HG03064 (cell line): ENCODE measurements around the gene LRRC51.
"Not testable (repeated sequence)": the region's sequence is repeated elsewhere in the genome, so short reads cannot be mapped to it uniquely, and the experiment has no call there.

Experiments
- ATAC-seq: cut with Tn5 transposase; IDR thresholded peaks from one replicate; pipeline ENCODE4 v1.9.1; 2021; ENCODE audit warnings: low read depth; ENCODE audit not compliant: unreplicated experiment

LRRC51 gene

GRCh38 chr11:72102946-72103753 lies 22.5 kb downstream of the LRRC51 start, which contains the start of gene LAMTOR1:
LAMTOR1 (minus strand) TSS chr11:72103297; CDS start chr11:72103224, 73 bp downstream.
- peak; percentile 65 for ATAC-seq

- no peak for ATAC-seq
These were observed 23.1 kb downstream of the LRRC51 start for GRCh38 chr11:72103754-72104167.

GRCh38 chr11:72105888-72106287 lies 25.2 kb downstream of the LRRC51 start, which contains the start of gene TOMT:
TOMT (plus strand) TSS chr11:72105924; CDS start chr11:72105952, 28 bp downstream.
- ATAC-seq: no peak

GRCh38 chr11:72111300-72112142 lies 30.9 kb downstream of the LRRC51 start:
- no peak for ATAC-seq

- ATAC-seq: peak; percentile 83
These were observed 31.7 kb downstream of the LRRC51 start, which contains the start of gene ANAPC15 for GRCh38 chr11:72112143-72112977. ANAPC15 (minus strand) TSS chr11:72112695; CDS start chr11:72111276, 1,419 bp downstream.

- no peak for ATAC-seq
These were observed 32.5 kb downstream of the LRRC51 start for GRCh38 chr11:72112978-72113808.

GRCh38 chr11:72114570-72114969 lies 33.9 kb downstream of the LRRC51 start:
- no peak for ATAC-seq

GRCh38 chr11:72116019-72116755 lies 35.5 kb downstream of the LRRC51 start:
- ATAC-seq: no peak

GRCh38 chr11:72119198-72119597 lies 38.5 kb downstream of the LRRC51 start:
- ATAC-seq: no peak

- no peak for ATAC-seq
These were observed 40.3 kb downstream of the LRRC51 start for GRCh38 chr11:72120930-72121329.

- ATAC-seq: no peak
These were observed 42.0 kb downstream of the LRRC51 start for GRCh38 chr11:72122607-72123006.

- no peak for ATAC-seq
These were observed 42.5 kb downstream of the LRRC51 start for GRCh38 chr11:72123117-72123653.

- ATAC-seq: no peak
These were observed 43.4 kb downstream of the LRRC51 start for GRCh38 chr11:72124046-72124445.

- no peak for ATAC-seq
These were observed 45.3 kb downstream of the LRRC51 start for GRCh38 chr11:72125956-72126355.

- no peak for ATAC-seq
These were observed 47.3 kb downstream of the LRRC51 start for GRCh38 chr11:72127923-72128322.

- no peak for ATAC-seq
These were observed 48.7 kb downstream of the LRRC51 start for GRCh38 chr11:72129381-72129780.

- no peak for ATAC-seq
These were observed 52.0 kb downstream of the LRRC51 start for GRCh38 chr11:72132646-72133045.

GRCh38 chr11:72135473-72135872 lies 54.8 kb downstream of the LRRC51 start, which contains the start of gene FOLR3:
FOLR3 (plus strand) TSS chr11:72135725; CDS start chr11:72135953, 228 bp downstream.
- not testable (repeated sequence) for ATAC-seq
